Karpas-422 (cell line): ENCODE measurements around the gene TMEM52. TPM values are rescaled to one million over a fixed set of nuclear protein-coding genes. Genes with fewer than 3 reads are reported as not detected.

ENCODE experiments used
- DNase-seq: peaks from one replicate; pipeline ENCODE4 v3.0.0-alpha.2; 2015
- H2AFZ ChIP-seq: fragments of 200-600 bp; sonication (generic); 2 replicates; pipeline ENCODE4 v1.6.1; 2014; ENCODE audit warnings: antibody characterized with exemption, low read length, mixed read lengths
- H3K27ac ChIP-seq: fragments of 200-600 bp; sonication (generic); 2 replicates; pipeline ENCODE4 v1.5.1; 2014; ENCODE audit warnings: mild to moderate bottlenecking, low read length, moderate library complexity
- H3K27me3 ChIP-seq: fragments of 200-600 bp; sonication (generic); 2 replicates; pipeline ENCODE4 v1.6.1; 2014; ENCODE audit warnings: low read length, mixed read lengths
- H3K36me3 ChIP-seq: fragments of 200-600 bp; sonication (generic); 2 replicates; pipeline ENCODE4 v1.6.1; 2014; ENCODE audit warnings: low read length, mixed read lengths; ENCODE audit not compliant: insufficient read depth
- H3K4me1 ChIP-seq: fragments of 200-600 bp; sonication (generic); 2 replicates; pipeline ENCODE4 v1.6.1; 2014; ENCODE audit warnings: mild to moderate bottlenecking, low read length, mixed read lengths
- H3K4me2 ChIP-seq: fragments of 200-600 bp; sonication (generic); 2 replicates; pipeline ENCODE4 v1.6.1; 2014; ENCODE audit warnings: low read length, low read depth, mild to moderate bottlenecking; ENCODE audit not compliant: poor library complexity, severe bottlenecking
- H3K4me3 ChIP-seq: fragments of 200-600 bp; sonication (generic); 2 replicates; pipeline ENCODE4 v1.5.1; 2014; ENCODE audit warnings: mild to moderate bottlenecking, antibody characterized with exemption, low read length, mixed read lengths
- H3K79me2 ChIP-seq: fragments of 200-600 bp; sonication (generic); 2 replicates; pipeline ENCODE4 v1.6.1; 2014; ENCODE audit warnings: mild to moderate bottlenecking, low read length, mixed read lengths
- H3K9ac ChIP-seq: fragments of 200-600 bp; sonication (generic); 2 replicates; pipeline ENCODE4 v1.6.0; 2014; ENCODE audit warnings: low read length
- H3K9me2 ChIP-seq: fragments of 200-600 bp; sonication (generic), shearing (Covaris generic); replicated peaks from 2 replicates; pipeline ENCODE4 v1.6.0; 2014; ENCODE audit warnings: mild to moderate bottlenecking, low read length, moderate library complexity; ENCODE audit not compliant: insufficient read depth
- H3K9me3 ChIP-seq: fragments of 300-700, 200-600 bp; sonication (generic); 2 replicates; pipeline ENCODE4 v1.6.1; 2014; ENCODE audit warnings: low read length, mixed read lengths
- H4K20me1 ChIP-seq: fragments of 200-600 bp; sonication (generic); 2 replicates; pipeline ENCODE4 v1.6.1; 2014; ENCODE audit warnings: mild to moderate bottlenecking, antibody characterized with exemption, low read length, low read depth; ENCODE audit not compliant: insufficient read depth
- total RNA-seq: library from RNA; depleted of rRNA; stranded (reverse); fragments of >200 nt; shearing (Covaris generic); gene quantifications from 2 replicates; pipeline ENCODE4 v1.2.3, GENCODE V29; 2014; ENCODE audit warnings: low replicate concordance

The TMEM52 gene
- total RNA-seq, 1 experiment from 2014 or later: not detected

GRCh38 chr1:1927751-1928150 is 8.7 kb upstream of the TMEM52 start:
- no peaks in the 10 kb centered on the region for H3K36me3 ChIP-seq
- H4K20me1 ChIP-seq: no peaks in the 10 kb centered on the region
- no peaks in the 10 kb centered on the region for H3K9me3 ChIP-seq
- no peaks in the 10 kb centered on the region for H3K27me3 ChIP-seq
- H3K9me2 ChIP-seq: no peaks in the 10 kb centered on the region
- H3K4me3 ChIP-seq: no peak overlapping the region
- no peak overlapping the region for H3K27ac ChIP-seq
- no peak overlapping the region for H3K9ac ChIP-seq
- H3K4me2 ChIP-seq: no peak overlapping the region
- DNase-seq: no peak
- no peaks in the 10 kb centered on the region for H3K79me2 ChIP-seq
- no peaks in the 10 kb centered on the region for H3K4me1 ChIP-seq
- H2AFZ ChIP-seq: no peak overlapping the region

- Histone ChIP-seq H3K27ac (no peak overlapping the region), H3K4me3 (no peak overlapping the region), H3K9me2 (no peaks in the 10 kb centered on the region), H3K79me2 (no peaks in the 10 kb centered on the region), H3K9ac (no peak overlapping the region), H3K4me1 (no peaks in the 10 kb centered on the region), H3K4me2 (no peak overlapping the region), H2AFZ (no peak overlapping the region), H4K20me1 (no peaks in the 10 kb centered on the region), H3K36me3 (no peaks in the 10 kb centered on the region), H3K27me3 (no peaks in the 10 kb centered on the region), H3K9me3 (no peaks in the 10 kb centered on the region)
- no peak for DNase-seq
Observed at GRCh38 chr1:1926886-1927660, 8.0 kb upstream of the TMEM52 start.

DNA sequence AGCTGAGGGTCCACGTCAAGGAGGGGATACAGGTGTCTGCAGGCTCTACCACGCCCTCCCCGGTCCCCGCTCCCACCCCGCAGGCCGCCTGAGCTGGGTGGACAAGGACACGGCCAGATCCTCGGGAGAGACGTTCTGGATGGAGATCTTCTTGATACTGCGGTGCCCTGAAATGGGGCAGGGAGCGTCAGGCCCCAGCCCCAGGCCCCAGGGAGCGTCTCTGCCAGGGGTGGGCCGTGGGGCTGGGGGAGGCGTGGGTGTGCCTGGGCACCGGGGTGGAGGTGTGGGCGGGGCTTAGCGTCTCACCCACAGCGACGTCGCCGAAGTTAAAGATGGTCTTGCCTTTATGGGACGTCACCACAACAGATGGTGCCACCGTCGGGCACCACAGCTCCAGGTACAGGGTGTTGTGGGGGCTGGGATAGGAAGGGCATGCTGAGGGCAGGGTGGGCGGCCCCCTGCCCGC is 7.3 kb upstream of the TMEM52 start:
- Histone ChIP-seq H3K27me3 (no peaks in the 10 kb centered on the region), H3K9me3 (no peaks in the 10 kb centered on the region), H3K27ac (no peak overlapping the region), H3K4me3 (no peak overlapping the region), H3K9me2 (no peaks in the 10 kb centered on the region), H3K36me3 (no peaks in the 10 kb centered on the region), H3K4me2 (no peak overlapping the region), H3K79me2 (no peaks in the 10 kb centered on the region), H4K20me1 (no peaks in the 10 kb centered on the region), H3K4me1 (no peaks in the 10 kb centered on the region), H3K9ac (no peak overlapping the region), H2AFZ (no peak overlapping the region)
- DNase-seq: no peak

DNA sequence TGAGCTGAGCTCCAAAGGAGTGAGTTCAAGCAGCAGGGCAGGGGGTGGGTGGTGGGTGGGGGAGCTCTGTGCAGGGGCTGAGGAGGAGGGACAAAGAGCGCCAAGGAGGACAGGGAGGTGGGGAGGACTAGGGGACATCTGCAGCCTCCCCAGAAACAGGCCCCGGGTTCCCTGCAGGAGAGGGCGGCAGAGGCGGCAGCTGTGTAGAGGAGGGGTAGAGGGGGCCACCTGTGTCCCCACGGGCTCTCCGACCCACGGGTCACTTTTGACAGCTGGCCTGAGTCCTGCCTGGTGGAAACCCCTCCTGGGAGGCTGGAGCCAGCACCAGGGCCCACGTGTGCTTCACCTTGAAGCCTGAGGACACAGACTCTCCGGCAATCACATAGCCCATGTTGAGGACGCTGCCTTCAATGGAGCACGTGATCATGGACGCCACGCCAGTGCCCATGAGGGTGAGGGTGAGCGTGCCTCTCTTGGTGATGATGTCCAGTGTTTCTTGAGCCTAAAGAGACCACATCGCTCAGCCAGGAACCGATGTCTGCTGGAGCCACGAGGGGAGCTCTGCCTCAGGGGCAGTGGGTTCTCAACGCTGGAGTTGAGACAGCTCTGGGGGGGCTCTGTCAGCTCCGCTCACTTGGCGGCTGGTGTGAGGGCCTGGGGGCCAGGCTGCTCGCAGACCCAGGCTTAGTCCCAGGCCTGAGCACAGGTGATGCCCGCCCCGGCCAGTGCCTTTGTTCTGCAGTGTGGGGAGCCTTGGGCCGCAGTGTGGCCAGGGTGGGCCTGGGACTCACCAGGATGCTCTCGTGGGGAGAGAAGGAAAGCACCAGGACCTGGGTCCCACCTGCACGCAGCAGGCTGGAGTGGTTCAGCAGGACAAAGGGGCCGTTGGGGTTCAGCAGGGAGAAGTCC is 6.6 kb upstream of the TMEM52 start:
- H2AFZ ChIP-seq: no peak overlapping the region
- no peaks in the 10 kb centered on the region for H3K36me3 ChIP-seq
- no peaks in the 10 kb centered on the region for H3K4me1 ChIP-seq
- H3K9ac ChIP-seq: no peak overlapping the region
- H3K27ac ChIP-seq: no peak overlapping the region
- no peak overlapping the region for H3K4me2 ChIP-seq
- no peaks in the 10 kb centered on the region for H3K79me2 ChIP-seq
- no peaks in the 10 kb centered on the region for H3K9me2 ChIP-seq
- H3K4me3 ChIP-seq: no peak overlapping the region
- no peaks in the 10 kb centered on the region for H3K27me3 ChIP-seq
- H4K20me1 ChIP-seq: no peaks in the 10 kb centered on the region
- no peaks in the 10 kb centered on the region for H3K9me3 ChIP-seq
- no peak for DNase-seq

DNA sequence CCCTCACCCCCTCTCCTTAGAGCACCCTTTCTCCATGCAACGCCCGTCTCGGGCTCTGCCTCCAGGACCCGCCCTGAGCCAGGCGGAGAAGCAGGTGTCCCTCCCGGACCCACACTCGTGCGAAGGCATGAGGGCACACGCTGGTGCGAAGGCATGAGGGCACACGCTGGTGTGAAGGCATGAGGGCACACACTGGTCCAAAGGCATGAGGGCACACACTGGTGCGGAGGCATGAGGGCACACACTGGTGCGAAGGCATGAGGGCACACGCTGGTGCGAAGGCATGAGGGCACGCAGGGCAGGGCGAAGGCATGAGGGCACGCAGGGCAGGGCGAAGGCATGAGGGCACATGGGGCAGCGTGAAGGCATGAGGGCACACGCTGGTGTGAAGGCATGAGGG is 5.8 kb upstream of the TMEM52 start:
- Histone ChIP-seq H3K4me1 (peaks cover under 1% of the 10 kb centered on the region), H3K9me3 (no peaks in the 10 kb centered on the region), H3K9me2 (no peaks in the 10 kb centered on the region), H3K4me2 (no peak overlapping the region), H4K20me1 (no peaks in the 10 kb centered on the region), H3K79me2 (no peaks in the 10 kb centered on the region), H3K27me3 (no peaks in the 10 kb centered on the region), H3K9ac (no peak overlapping the region), H3K27ac (no peak overlapping the region), H3K4me3 (no peak overlapping the region), H3K36me3 (no peaks in the 10 kb centered on the region), H2AFZ (no peak overlapping the region)
- no peak for DNase-seq

DNA sequence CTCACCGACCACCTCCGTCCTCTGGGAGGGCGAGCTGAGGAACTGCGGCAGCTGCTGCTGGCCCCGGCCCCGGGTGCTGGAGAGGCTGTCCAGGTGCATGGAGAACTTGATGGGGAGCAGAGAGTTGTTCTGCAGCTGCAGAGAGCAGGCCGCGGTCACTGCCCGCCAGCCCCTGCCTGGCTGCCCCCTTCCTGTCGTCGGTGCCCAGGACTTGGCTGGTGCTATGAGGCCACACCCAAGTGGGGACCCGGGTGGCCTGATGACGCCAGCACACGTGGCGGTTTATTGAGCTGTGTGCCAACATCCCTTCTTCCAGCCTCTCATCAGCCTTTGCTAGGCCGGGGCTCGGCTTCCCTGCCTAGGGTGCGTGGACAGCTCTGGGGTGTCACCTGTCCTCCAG is 5.3 kb upstream of the TMEM52 start:
- Histone ChIP-seq H3K36me3 (no peaks in the 10 kb centered on the region), H3K4me2 (no peak overlapping the region), H3K27me3 (no peaks in the 10 kb centered on the region), H3K9me2 (no peaks in the 10 kb centered on the region), H3K27ac (no peak overlapping the region), H4K20me1 (no peaks in the 10 kb centered on the region), H3K9me3 (no peaks in the 10 kb centered on the region), H3K9ac (no peak overlapping the region), H3K4me1 (peaks cover 4% of the 10 kb centered on the region), H3K4me3 (no peak overlapping the region), H2AFZ (no peak overlapping the region), H3K79me2 (no peaks in the 10 kb centered on the region)
- DNase-seq: no peak

- H3K9me3 ChIP-seq: no peaks in the 10 kb centered on the region
- H3K27me3 ChIP-seq: no peaks in the 10 kb centered on the region
- H3K27ac ChIP-seq: no peak overlapping the region
- no peak overlapping the region for H3K4me3 ChIP-seq
- 0 out of 2 replicates have a peak, but pooled peaks cover 4% of the 10 kb centered on the region for H4K20me1 ChIP-seq
- H2AFZ ChIP-seq: no peak overlapping the region
- H3K4me1 ChIP-seq: peaks cover 9% of the 10 kb centered on the region
- no peaks in the 10 kb centered on the region for H3K79me2 ChIP-seq
- no peak overlapping the region for H3K9ac ChIP-seq
- H3K4me2 ChIP-seq: no peak overlapping the region
- no peaks in the 10 kb centered on the region for H3K9me2 ChIP-seq
- DNase-seq: no peak
- H3K36me3 ChIP-seq: no peaks in the 10 kb centered on the region
Observed at GRCh38 chr1:1922956-1923833, 4.1 kb upstream of the TMEM52 start.

GRCh38 chr1:1922702-1922955 is 3.5 kb upstream of the TMEM52 start:
- 0 out of 2 replicates have a peak, but pooled peaks cover 4% of the 10 kb centered on the region for H4K20me1 ChIP-seq
- H3K79me2 ChIP-seq: no peaks in the 10 kb centered on the region
- H3K4me3 ChIP-seq: no peak overlapping the region
- H3K4me2 ChIP-seq: no peak overlapping the region
- no peaks in the 10 kb centered on the region for H3K27me3 ChIP-seq
- DNase-seq: no peak
- no peaks in the 10 kb centered on the region for H3K9me3 ChIP-seq
- peaks cover 9% of the 10 kb centered on the region for H3K4me1 ChIP-seq
- no peak overlapping the region for H2AFZ ChIP-seq
- no peak overlapping the region for H3K9ac ChIP-seq
- H3K36me3 ChIP-seq: no peaks in the 10 kb centered on the region
- no peak overlapping the region for H3K27ac ChIP-seq
- H3K9me2 ChIP-seq: no peaks in the 10 kb centered on the region
